Measurements from ENCODE around the gene PTPRT.
"Not testable (repeated sequence)": the region's sequence is repeated elsewhere in the genome, so short reads cannot be mapped to it uniquely, and the experiment has no call there.

The PTPRT gene

DNA sequence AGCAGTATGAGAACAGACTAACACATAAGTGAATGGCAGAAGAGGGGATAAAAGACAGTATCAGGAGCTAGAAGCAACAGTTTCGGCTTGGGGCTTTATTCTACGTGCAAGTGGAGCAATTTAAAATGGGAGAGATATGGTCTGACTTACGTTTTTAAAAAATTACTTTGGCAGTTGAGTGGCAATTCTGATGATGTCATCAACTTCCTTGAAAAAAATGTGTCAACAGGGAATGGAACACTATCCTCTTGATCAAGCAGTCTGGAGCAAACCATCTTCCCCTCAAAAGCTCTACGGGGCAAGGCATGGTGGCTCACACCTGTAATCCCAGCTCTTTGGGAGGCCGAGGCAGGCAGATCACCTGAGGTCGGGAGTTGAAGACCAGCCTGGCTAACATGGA lies 24.1 kb downstream of the PTPRT start:
- DNase-seq (ENCODE audit: extremely low spot score): no peak
- ChIA-PET CTCF (no interaction called here), POLR2A (no interaction called here)
- TF ChIP-seq, protein P1, sequence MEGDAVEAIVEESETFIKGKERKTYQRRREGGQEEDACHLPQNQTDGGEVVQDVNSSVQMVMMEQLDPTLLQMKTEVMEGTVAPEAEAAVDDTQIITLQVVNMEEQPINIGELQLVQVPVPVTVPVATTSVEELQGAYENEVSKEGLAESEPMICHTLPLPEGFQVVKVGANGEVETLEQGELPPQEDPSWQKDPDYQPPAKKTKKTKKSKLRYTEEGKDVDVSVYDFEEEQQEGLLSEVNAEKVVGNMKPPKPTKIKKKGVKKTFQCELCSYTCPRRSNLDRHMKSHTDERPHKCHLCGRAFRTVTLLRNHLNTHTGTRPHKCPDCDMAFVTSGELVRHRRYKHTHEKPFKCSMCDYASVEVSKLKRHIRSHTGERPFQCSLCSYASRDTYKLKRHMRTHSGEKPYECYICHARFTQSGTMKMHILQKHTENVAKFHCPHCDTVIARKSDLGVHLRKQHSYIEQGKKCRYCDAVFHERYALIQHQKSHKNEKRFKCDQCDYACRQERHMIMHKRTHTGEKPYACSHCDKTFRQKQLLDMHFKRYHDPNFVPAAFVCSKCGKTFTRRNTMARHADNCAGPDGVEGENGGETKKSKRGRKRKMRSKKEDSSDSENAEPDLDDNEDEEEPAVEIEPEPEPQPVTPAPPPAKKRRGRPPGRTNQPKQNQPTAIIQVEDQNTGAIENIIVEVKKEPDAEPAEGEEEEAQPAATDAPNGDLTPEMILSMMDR (IDR thresholded peaks at IDR 0.05; ENCODE audit: control extremely low read depth, extremely low read depth, low read depth, missing control alignments): no peak

DNA sequence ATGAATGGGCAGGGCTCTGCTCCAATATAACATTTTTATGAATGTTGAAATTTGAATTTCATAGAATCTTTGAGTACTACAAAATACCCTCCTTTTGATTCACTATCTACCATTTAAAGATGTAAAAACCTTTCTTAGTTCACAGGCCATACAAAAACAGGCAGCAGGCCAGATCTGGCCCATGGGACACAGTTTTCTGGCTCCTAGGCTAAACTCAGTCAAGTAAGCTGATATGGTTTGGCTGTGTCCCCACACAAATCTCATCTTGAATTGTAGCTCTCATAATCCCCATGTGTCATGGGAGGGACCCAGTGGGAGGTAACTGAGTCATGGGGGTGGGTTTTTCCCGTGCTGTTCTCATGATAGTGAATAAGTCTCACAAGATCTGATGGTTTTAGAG lies 25.0 kb downstream of the PTPRT start:
- POLR2A ChIA-PET; DNase-seq (ENCODE audit: extremely low spot score); CTCF ChIA-PET: not testable (repeated sequence)

DNA sequence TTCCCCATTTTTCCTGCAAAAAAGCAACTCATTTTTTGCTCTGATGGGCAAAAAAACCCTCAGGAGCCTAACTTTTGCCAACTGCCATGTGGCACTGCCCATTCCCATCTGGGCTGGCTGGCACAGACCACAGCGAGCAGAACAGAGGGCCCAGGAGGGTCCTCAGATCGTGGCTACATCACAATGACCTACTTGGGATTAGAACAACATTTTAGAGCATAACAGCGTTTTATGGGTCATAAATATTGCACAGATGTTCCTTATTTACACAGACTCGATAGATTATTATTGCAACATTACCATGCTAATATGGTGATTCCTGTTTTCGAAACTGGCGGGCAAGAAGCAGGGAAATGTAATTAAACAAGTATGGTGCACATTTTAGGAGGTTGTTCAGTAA lies 28.0 kb downstream of the PTPRT start:
- TF ChIP-seq, protein P1 (IDR thresholded peaks at IDR 0.05; ENCODE audit: control extremely low read depth, extremely low read depth, low read depth, missing control alignments): no peak

DNA sequence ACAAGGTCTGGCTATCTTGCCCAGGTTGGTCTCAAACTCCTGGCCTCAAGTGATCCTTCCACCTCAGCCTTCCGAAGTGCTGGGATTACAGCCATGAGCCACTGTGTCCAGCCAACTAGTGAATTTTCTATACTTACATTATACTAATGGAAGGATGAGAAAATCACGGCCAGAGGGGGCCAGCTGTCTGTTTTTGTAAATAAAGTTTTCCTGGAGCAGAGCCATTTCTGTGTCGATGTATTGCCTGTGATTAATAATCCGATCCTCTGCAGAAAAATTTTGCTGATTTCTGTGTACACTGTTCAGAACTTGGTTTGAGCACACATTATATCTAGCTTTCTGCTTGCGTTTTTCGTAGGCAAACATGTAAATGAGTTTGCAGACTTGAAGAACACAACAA lies 28.8 kb downstream of the PTPRT start:
- ChIA-PET CTCF (interaction anchor here (0.6 kb wide), 1 partner anchor 9 kb away, joined by 3 read pairs; no protein-coding TSS in a partner anchor), POLR2A (no interaction called here)
- TF ChIP-seq, protein P1 (IDR thresholded peaks at IDR 0.05; ENCODE audit: control extremely low read depth, extremely low read depth, low read depth, missing control alignments): no peak
- DNase-seq (ENCODE audit: extremely low spot score): no peak

More for the DNA sequence above, 28.0 kb downstream of the PTPRT start:
- no peak for DNase-seq (ENCODE audit: extremely low spot score)
- ChIA-PET CTCF (interaction anchor here (0.6 kb wide), 1 partner anchor 8 kb away, joined by 3 read pairs; no protein-coding TSS in a partner anchor), POLR2A (no interaction called here)

DNA sequence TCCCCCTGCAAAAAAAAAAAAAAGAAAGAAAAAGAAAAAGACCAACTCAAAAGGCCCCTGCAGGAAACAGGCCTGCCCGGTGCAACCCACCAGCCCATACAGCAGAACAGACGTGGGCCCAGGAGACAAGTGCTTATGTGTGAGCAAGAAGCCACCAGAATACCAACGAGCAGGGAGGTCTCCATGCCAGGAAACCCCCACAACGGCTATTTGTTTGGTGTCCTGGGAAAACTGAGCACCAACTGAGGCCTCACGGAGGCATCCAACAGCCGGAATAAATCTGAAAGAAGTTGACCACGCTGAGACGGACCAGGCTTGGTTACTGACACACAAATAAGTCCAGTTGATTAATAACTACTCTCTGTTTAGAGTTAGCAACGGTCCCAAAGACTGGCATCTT lies 29.7 kb downstream of the PTPRT start:
- CTCF ChIA-PET: no interaction called here
- DNase-seq (ENCODE audit: extremely low spot score): no peak
- POLR2A ChIA-PET: no interaction called here
- TF ChIP-seq, protein P1 (IDR thresholded peaks at IDR 0.05; ENCODE audit: control extremely low read depth, extremely low read depth, low read depth, missing control alignments): no peak

DNA sequence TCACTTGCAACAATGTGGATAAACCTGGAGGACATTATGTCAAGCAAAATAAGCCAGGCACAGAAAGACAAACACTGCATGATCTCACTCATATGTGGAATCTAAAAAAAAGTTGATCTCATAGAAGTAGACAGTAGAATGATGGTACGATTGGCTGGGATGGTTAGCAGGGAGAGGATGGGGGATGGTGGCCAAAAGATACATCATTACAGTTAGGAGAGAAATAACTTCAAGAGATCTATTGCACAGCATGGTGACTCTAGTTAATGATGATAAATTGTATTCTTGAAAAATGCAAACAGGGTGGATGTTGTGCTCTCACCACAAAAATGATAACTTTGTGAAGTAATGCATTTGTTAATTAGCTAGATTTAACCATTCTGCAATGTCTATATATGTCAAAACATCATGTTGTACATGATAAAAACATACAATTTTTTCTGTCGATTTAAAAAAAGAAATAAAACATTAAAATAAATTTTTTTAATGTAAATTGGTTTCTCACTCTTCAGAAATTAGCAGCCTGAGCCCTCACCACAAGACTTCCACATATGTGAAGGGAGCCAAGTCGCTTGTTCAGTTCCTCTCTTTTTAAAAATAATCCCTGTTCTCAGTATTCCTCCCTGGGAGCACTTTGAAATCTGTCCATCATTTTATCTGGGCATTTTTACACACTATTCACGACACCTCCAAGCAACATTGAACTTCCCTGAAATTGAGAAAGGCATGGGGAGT lies 34.2 kb downstream of the PTPRT start:
- TF ChIP-seq, protein P1 (IDR thresholded peaks at IDR 0.05; ENCODE audit: control extremely low read depth, extremely low read depth, low read depth, missing control alignments): no peak
- ChIA-PET CTCF (no interaction called here), POLR2A (no interaction called here)
- DNase-seq (ENCODE audit: extremely low spot score): no peak

DNA sequence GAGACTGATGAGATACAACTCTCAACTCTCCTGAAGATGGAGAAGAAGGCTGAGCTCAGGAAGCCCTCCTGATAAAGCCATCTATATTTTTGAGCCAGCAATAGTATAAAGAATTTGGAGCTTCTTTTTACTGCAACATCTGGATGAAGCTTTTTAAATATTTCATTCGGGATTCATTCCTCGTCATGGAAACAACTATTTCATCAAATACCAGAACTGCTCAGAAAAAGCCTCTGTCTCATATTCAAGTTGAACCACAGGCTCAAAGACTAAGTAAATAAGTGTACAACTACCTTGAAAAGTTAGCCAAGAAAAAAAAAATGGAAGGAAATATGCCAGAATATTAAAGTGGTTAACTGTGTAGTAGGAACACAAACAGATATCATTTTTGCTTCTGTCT lies 37.8 kb downstream of the PTPRT start:
- TF ChIP-seq, protein P1 (IDR thresholded peaks at IDR 0.05; ENCODE audit: control extremely low read depth, extremely low read depth, low read depth, missing control alignments): no peak
- DNase-seq (ENCODE audit: extremely low spot score): no peak
- CTCF ChIA-PET: interaction anchor here (1.3 kb wide), 1 partner anchor 34 kb away, joined by 4 read pairs; no protein-coding TSS in a partner anchor
- POLR2A ChIA-PET: no interaction called here

All from GM10248 (cell line).